ENCODE results near the gene NUMBL. TPM values are rescaled to one million over a fixed set of nuclear protein-coding genes. Genes with fewer than 3 reads are reported as not detected.
A peak's percentile ranks its signal among the peaks of the same experiment; 100 is the strongest.

NUMBL gene
- total and polyA plus RNA-seq, 2 of the 4 experiments (the other 2 are of a cell fraction), result 6.3 to 29.0 TPM

GRCh38 chr19:40642757-40643305 lies 47.6 kb downstream of the NUMBL start:
- BruUV-seq (replicated peaks), result no TSS peak
- H3K9me3 ChIP-seq (ENCODE audit: control insufficient read depth, insufficient read depth, low read length), result no peaks in the 10 kb centered on the region
- peak overlapping the region; percentile 55; the same call in 1 of the 2 replicates for H3K56ac ChIP-seq (ENCODE audit: extremely low read depth, insufficient read depth, low read length)
- no peak overlapping the region for H3K14ac ChIP-seq (replicated peaks; ENCODE audit: low read depth, low read length)
- peak overlapping the region; percentile 12; the same call in 1 of the 2 replicates for H3K27ac ChIP-seq (ENCODE audit: insufficient read depth, low read length)
- ATAC-seq (ENCODE audit: low read depth) (no peak), DNase-seq (no peak)
- peaks cover 21% of the 10 kb centered on the region for H3K4me1 ChIP-seq (ENCODE audit: control insufficient read depth, insufficient read depth, low read length)
- H2AK9ac ChIP-seq (replicated peaks; ENCODE audit: low read depth, low read length, poor library complexity), result no peak overlapping the region
- WGBS, 2 experiments (ENCODE audit: extremely low coverage in 2 of 2, insufficient read length in 1 of 2), result 82% methylated on average over 3 of the region's 8 CpGs; no CpG with 5 or more reads in 1 of the 2 experiments
- H4K20me1 ChIP-seq (ENCODE audit: insufficient read depth, low read length), result no peaks in the 10 kb centered on the region
- H3K9me1 ChIP-seq (ENCODE audit: insufficient read depth, low read length), result peaks cover 5% of the 10 kb centered on the region
- H3K4me3 ChIP-seq (ENCODE audit: insufficient read depth, low read depth, low read length), result no peak overlapping the region
- H3K27me3 ChIP-seq (ENCODE audit: control insufficient read depth, insufficient read depth, low read length), result no peaks in the 10 kb centered on the region
- peak overlapping the region; percentile 95 for H3K4ac ChIP-seq (ENCODE audit: low read depth, low read length)
- no peak overlapping the region for H2BK5ac ChIP-seq (ENCODE audit: low read depth, low read length, poor library complexity, severe bottlenecking)
- TF ChIP-seq BHLHE40 (IDR thresholded peaks at IDR 0.05; ENCODE audit: low read depth, low read length), result no peak
- TF ChIP-seq POLR2A (IDR thresholded peaks at IDR 0.05; ENCODE audit: low read depth, low read length), result no peak
- no peak for TF ChIP-seq USF2 (IDR thresholded peaks at IDR 0.05; ENCODE audit: low read depth, low read length)
- no peak for TF ChIP-seq MAZ (IDR thresholded peaks at IDR 0.05; ENCODE audit: borderline replicate concordance, low read depth, low read length)
- TF ChIP-seq SMC3 (IDR thresholded peaks at IDR 0.05; ENCODE audit: low read depth, low read length), result no peak
- no peak for TF ChIP-seq CHD1 (IDR thresholded peaks at IDR 0.05; ENCODE audit: low read depth, low read length)
- peak overlapping the region; percentile 83 for H2BK120ac ChIP-seq (ENCODE audit: low read depth, low read length)
- H3K9ac ChIP-seq (ENCODE audit: low read depth, low read length), result no peak overlapping the region
- peak overlapping the region; percentile 66; the same call in 2 of the 3 replicates for H2BK15ac ChIP-seq (ENCODE audit: low read depth, low read length)
- peak overlapping the region in 1 of 2 experiments; percentile 9; a peak in 1 of 4 replicates for H4K8ac ChIP-seq (ENCODE audit: low read depth in 2 of 2, low read length in 2 of 2)
- ChIA-PET POLR2A (ENCODE audit: unreplicated experiment) (no interaction called here), CTCF (interaction anchor here (4.3 kb wide), 1 partner anchor 9 kb away, joined by 32 read pairs; no protein-coding TSS in a partner anchor)
- H3K4me2 ChIP-seq (ENCODE audit: low read depth, low read length), result no peak overlapping the region
- H2AK5ac ChIP-seq (ENCODE audit: low read depth, low read length), result peak overlapping the region; percentile 80; the same call in 1 of the 2 replicates
- no peak overlapping the region; the same call in 1 of the 2 replicates for H3K18ac ChIP-seq (ENCODE audit: low read depth, low read length)
- no peak overlapping the region for H2AFZ ChIP-seq (replicated peaks; ENCODE audit: low read length, poor library complexity)
- H4K5ac ChIP-seq (ENCODE audit: low read depth, low read length), result no peak overlapping the region; the same call in 1 of the 2 replicates
- in situ Hi-C loops (cut with MboI; ENCODE audit: low sequenced_read_pairs) (no loop called here), dilution Hi-C loops (cut with HindIII; ENCODE audit: low sequenced_read_pairs, unreplicated experiment) (no loop called here), intact Hi-C loops (cut with micrococcal nuclease) (no loop called here)
- H3K23ac ChIP-seq (ENCODE audit: low read depth, low read length), result no peak overlapping the region; the same call in 1 of the 2 replicates
- H2BK20ac ChIP-seq (ENCODE audit: low read depth, low read length), result peak overlapping the region; percentile 83
- no peaks in the 10 kb centered on the region for H3K36me3 ChIP-seq (ENCODE audit: control insufficient read depth, insufficient read depth, low read length)
- 0 out of 2 replicates have a peak overlapping the region, but pooled peaks have one; percentile 25 for H4K91ac ChIP-seq (ENCODE audit: insufficient read depth, low read depth, low read length)
- H3K79me1 ChIP-seq (ENCODE audit: low read depth in 1 of 2, low read length in 2 of 2), result no peaks in the 10 kb centered on the region
